ENCODE results near the gene TNFRSF12A. TPM values are rescaled to one million over a fixed set of nuclear protein-coding genes. Genes with fewer than 3 reads are reported as not detected.

TNFRSF12A gene
- total and polyA plus RNA-seq, 3 donors from 2014 or later: 12.8 to 33.4 (median 16.8) TPM

GRCh38 chr16:2988590-2989099 is 31.5 kb upstream of the TNFRSF12A start:
- Histone ChIP-seq H3K4me3 (no peak overlapping the region), H3K36me3 (ENCODE audit: low read depth, missing control alignments) (no peaks in the 10 kb centered on the region), H3K27me3 (no peaks in the 10 kb centered on the region), H3K4me1 (peaks cover 10% of the 10 kb centered on the region), H3K27ac (no peak overlapping the region), H3K9me3 (no peaks in the 10 kb centered on the region)
- intact Hi-C loops (cut with DNase I; ENCODE audit: low total_unique reads): no loop called here
- TF ChIP-seq, protein P1, sequence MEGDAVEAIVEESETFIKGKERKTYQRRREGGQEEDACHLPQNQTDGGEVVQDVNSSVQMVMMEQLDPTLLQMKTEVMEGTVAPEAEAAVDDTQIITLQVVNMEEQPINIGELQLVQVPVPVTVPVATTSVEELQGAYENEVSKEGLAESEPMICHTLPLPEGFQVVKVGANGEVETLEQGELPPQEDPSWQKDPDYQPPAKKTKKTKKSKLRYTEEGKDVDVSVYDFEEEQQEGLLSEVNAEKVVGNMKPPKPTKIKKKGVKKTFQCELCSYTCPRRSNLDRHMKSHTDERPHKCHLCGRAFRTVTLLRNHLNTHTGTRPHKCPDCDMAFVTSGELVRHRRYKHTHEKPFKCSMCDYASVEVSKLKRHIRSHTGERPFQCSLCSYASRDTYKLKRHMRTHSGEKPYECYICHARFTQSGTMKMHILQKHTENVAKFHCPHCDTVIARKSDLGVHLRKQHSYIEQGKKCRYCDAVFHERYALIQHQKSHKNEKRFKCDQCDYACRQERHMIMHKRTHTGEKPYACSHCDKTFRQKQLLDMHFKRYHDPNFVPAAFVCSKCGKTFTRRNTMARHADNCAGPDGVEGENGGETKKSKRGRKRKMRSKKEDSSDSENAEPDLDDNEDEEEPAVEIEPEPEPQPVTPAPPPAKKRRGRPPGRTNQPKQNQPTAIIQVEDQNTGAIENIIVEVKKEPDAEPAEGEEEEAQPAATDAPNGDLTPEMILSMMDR (IDR thresholded peaks at IDR 0.05): no peak
- TF ChIP-seq POLR2A (IDR thresholded peaks at IDR 0.05): no peak
- DNase-seq: no peak
- 67 to 71% methylated on average over 3 to 8 of the region's 8 CpGs for WGBS, 2 donors

DNA sequence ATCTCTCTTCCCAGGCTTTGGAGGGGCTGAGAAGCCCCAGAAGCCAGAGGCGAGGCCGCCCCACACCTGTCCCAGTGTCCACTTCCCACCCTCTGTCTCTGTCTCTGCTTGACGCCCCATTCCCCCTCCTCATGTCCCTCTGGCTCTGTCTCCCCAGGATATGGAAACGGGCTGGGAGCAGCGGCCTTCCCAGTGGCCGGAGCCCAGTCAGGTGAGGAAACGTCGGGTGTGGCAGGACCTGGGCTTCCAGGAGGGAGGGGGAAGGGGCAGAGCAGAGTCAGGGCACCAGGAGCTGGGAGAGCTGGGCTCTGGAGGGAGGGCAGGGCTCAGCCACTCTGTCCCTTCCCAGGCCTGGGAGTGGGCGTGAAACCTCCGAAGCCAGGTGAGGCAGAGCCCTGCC is 29.3 kb upstream of the TNFRSF12A start:
- DNase-seq: no peak
- 67 to 80% methylated on average over 4 to 10 of the region's 10 CpGs for WGBS, 2 donors
- no peaks in the 10 kb centered on the region for H3K9me3 ChIP-seq
- H3K27me3 ChIP-seq: no peaks in the 10 kb centered on the region
- no peak overlapping the region for H3K4me3 ChIP-seq
- intact Hi-C loops (cut with DNase I; ENCODE audit: low total_unique reads): no loop called here
- H3K27ac ChIP-seq: no peak overlapping the region
- TF ChIP-seq, protein P1 (IDR thresholded peaks at IDR 0.05): no peak
- no peak for TF ChIP-seq POLR2A (IDR thresholded peaks at IDR 0.05)
- H3K4me1 ChIP-seq: peaks cover 1% of the 10 kb centered on the region
- H3K36me3 ChIP-seq (ENCODE audit: low read depth, missing control alignments): no peaks in the 10 kb centered on the region

DNA sequence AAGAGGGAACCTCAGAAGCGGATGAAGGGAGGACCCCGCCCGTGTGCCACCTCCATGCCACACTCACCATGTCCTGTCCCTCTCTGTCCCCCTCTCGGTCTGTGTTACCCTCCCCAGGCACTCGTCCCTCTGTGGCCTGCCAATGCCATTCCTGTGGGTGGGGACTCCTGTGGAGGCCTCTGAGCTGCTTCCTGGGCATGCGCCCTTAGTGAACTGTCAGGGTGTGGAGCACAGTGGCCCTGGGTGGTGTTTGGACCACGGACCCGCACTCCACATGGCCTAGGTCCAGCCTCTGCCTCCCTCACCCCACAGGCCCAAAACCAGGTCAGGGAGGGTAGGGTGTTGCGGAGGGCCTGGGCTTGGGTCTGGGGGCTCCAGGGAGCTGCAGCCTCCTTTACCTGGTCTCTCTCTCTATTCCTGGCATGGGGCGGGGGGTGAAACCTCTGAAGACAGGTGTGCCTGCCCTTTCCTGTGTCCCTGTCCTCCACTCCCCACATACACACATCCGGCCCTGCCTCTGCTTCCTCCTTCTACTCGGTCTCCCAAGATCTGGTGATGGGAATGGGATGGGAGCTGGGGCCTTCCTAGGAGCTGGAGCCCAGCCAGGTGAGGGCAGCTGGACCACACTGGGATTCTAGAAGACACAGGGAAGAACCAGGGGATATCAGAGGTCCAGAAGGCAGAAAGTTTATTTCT is 28.5 kb upstream of the TNFRSF12A start:
- Histone ChIP-seq H3K9me3 (no peaks in the 10 kb centered on the region), H3K27me3 (no peaks in the 10 kb centered on the region), H3K4me1 (no peaks in the 10 kb centered on the region), H3K27ac (no peak overlapping the region), H3K36me3 (ENCODE audit: low read depth, missing control alignments) (no peaks in the 10 kb centered on the region), H3K4me3 (no peak overlapping the region)
- TF ChIP-seq POLR2A (IDR thresholded peaks at IDR 0.05): no peak
- TF ChIP-seq, protein P1 (IDR thresholded peaks at IDR 0.05): no peak
- intact Hi-C loops (cut with DNase I; ENCODE audit: low total_unique reads): no loop called here
- 91 to 94% methylated on average over 8 to 12 of the region's 12 CpGs for WGBS, 2 donors
- no peak for DNase-seq

GRCh38 chr16:2992383-2993081 is 27.6 kb upstream of the TNFRSF12A start:
- intact Hi-C loops (cut with DNase I; ENCODE audit: low total_unique reads): no loop called here
- Histone ChIP-seq H3K36me3 (ENCODE audit: low read depth, missing control alignments) (no peaks in the 10 kb centered on the region), H3K4me3 (no peak overlapping the region), H3K27me3 (no peaks in the 10 kb centered on the region), H3K9me3 (no peaks in the 10 kb centered on the region), H3K27ac (no peak overlapping the region), H3K4me1 (no peaks in the 10 kb centered on the region)
- WGBS, 2 donors: 86 to 89% methylated on average over 6 to 14 of the region's 14 CpGs
- no peak for TF ChIP-seq POLR2A (IDR thresholded peaks at IDR 0.05)
- TF ChIP-seq, protein P1 (IDR thresholded peaks at IDR 0.05): no peak
- DNase-seq: no peak
